C4-2B (cell line): ENCODE measurements around the gene CRACDL.

Source experiments
- ZFX ChIP-seq: fragments of 450-650 bp; IDR thresholded peaks from 2 replicates; pipeline ENCODE4 v1.6.1; 2017
- TF ChIP-seq, protein P1 (sequence below): fragments of 450-650 bp; conservative IDR thresholded peaks from 2 replicates; pipeline ENCODE4 v1.5.1; 2017; ENCODE audit warnings: mild to moderate bottlenecking

DNA sequence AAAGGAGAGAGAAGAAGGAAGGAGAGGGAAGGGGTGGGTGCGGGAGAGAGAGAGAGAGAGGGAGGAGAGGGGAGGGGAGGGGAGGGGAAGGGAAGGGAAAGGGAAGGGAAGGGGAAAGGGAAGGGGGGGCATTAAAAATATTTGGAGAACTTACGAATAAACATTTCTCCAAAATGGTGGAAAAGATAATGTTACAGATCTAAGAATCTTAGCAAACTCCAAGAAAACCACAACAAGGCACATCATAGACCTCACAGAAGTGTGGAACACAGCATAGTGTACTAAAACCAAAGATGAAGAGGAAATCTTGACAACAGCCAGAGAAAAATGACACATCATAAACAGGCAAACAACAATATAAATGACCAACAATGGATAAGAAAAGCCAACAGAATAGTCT, 83.1 kb downstream of the CRACDL start:
- TF ChIP-seq, protein P1, sequence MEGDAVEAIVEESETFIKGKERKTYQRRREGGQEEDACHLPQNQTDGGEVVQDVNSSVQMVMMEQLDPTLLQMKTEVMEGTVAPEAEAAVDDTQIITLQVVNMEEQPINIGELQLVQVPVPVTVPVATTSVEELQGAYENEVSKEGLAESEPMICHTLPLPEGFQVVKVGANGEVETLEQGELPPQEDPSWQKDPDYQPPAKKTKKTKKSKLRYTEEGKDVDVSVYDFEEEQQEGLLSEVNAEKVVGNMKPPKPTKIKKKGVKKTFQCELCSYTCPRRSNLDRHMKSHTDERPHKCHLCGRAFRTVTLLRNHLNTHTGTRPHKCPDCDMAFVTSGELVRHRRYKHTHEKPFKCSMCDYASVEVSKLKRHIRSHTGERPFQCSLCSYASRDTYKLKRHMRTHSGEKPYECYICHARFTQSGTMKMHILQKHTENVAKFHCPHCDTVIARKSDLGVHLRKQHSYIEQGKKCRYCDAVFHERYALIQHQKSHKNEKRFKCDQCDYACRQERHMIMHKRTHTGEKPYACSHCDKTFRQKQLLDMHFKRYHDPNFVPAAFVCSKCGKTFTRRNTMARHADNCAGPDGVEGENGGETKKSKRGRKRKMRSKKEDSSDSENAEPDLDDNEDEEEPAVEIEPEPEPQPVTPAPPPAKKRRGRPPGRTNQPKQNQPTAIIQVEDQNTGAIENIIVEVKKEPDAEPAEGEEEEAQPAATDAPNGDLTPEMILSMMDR: no peak
- no peak for TF ChIP-seq ZFX
